PFSK-1 (cell line): ENCODE results near the gene STARD5.

Experiments used
- FOXP2 ChIP-seq: optimal IDR thresholded peaks from 2 replicates; pipeline ENCODE3; 2011; ENCODE audit warnings: borderline replicate concordance, control low read depth, inconsistent platforms; ENCODE audit not compliant: insufficient read depth; ENCODE audit errors: extremely low read length, extremely low read depth
- POLR2AphosphoS5 ChIP-seq: IDR thresholded peaks from 2 replicates; pipeline ENCODE4 v1.6.1; 2012; ENCODE audit warnings: low read depth, mild to moderate bottlenecking, control low read depth, low read length, moderate library complexity
- SIN3A ChIP-seq: IDR thresholded peaks from 2 replicates; pipeline ENCODE4 v1.6.1; 2012; ENCODE audit warnings: mild to moderate bottlenecking, low read length, moderate library complexity, borderline replicate concordance; ENCODE audit not compliant: insufficient read depth
- TAF1 ChIP-seq: IDR thresholded peaks from 2 replicates; pipeline ENCODE4 v1.6.1; 2012; ENCODE audit warnings: low read length, control low read depth, borderline replicate concordance; ENCODE audit not compliant: insufficient read depth
- TF ChIP-seq, protein P1 (sequence below), 2 experiments: IDR thresholded peaks; 2 replicates each; pipeline versions ENCODE4 v1.6.1 to v1.8.0; 2011 to 2012; ENCODE audit warnings: low read depth in 2 of 2, low read length in 2 of 2, control low read depth in 1 of 2, inconsistent platforms in 1 of 2, mild to moderate bottlenecking in 1 of 2, moderate library complexity in 1 of 2; ENCODE audit not compliant: insufficient read depth in 1 of 2

STARD5 gene

DNA sequence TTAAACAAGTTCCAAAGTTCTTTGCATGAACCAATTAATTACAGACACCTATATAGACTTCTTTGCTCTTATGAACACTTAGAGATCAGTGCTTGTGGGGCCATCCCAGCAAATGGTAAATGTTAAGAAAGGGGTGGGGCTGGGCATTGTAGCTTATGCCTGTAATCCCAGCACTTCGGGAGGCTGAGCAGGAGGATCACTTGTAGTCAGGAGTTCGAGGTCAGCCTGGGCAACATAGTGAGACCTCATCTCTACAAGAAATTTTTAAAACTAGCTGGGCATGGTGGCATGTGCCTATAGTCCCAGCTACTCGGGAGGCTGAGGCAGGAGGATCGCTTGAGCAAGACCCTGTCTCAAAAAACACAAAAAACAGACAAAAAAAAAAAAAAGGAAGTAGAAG, 19.4 kb upstream of the STARD5 start:
- TF ChIP-seq FOXP2 (no peak), POLR2AphosphoS5 (no peak), TAF1 (no peak), SIN3A (no peak)
- TF ChIP-seq, protein P1, sequence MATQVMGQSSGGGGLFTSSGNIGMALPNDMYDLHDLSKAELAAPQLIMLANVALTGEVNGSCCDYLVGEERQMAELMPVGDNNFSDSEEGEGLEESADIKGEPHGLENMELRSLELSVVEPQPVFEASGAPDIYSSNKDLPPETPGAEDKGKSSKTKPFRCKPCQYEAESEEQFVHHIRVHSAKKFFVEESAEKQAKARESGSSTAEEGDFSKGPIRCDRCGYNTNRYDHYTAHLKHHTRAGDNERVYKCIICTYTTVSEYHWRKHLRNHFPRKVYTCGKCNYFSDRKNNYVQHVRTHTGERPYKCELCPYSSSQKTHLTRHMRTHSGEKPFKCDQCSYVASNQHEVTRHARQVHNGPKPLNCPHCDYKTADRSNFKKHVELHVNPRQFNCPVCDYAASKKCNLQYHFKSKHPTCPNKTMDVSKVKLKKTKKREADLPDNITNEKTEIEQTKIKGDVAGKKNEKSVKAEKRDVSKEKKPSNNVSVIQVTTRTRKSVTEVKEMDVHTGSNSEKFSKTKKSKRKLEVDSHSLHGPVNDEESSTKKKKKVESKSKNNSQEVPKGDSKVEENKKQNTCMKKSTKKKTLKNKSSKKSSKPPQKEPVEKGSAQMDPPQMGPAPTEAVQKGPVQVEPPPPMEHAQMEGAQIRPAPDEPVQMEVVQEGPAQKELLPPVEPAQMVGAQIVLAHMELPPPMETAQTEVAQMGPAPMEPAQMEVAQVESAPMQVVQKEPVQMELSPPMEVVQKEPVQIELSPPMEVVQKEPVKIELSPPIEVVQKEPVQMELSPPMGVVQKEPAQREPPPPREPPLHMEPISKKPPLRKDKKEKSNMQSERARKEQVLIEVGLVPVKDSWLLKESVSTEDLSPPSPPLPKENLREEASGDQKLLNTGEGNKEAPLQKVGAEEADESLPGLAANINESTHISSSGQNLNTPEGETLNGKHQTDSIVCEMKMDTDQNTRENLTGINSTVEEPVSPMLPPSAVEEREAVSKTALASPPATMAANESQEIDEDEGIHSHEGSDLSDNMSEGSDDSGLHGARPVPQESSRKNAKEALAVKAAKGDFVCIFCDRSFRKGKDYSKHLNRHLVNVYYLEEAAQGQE (IDR thresholded peaks at IDR 0.05; ENCODE audit: insufficient read depth in 1 of 2, low read depth in 2 of 2, low read length in 2 of 2) = no peak

DNA sequence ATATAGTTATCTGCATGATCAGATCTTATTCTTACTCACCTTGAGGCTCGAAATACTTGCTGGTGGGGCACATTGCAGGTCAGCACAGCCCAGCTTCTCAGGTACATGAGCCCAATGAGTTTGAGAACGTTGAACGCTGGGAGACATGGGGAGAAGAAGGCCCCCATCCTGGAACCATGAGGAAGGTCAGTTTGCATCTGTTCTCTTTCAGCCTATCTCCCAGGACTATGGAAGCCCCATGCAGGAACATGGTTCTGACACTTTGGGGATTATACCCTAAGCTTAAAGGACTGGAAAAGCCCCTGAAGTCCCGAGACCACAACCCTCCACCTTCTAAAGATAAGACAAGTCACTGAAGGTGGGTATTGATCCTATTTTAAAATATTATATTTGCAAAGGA, 17.4 kb upstream of the STARD5 start:
- TF ChIP-seq SIN3A (no peak), POLR2AphosphoS5 (no peak), FOXP2 (no peak), TAF1 (no peak)
- TF ChIP-seq, protein P1 (IDR thresholded peaks at IDR 0.05; ENCODE audit: insufficient read depth in 1 of 2, low read depth in 2 of 2, low read length in 2 of 2) = no peak

DNA sequence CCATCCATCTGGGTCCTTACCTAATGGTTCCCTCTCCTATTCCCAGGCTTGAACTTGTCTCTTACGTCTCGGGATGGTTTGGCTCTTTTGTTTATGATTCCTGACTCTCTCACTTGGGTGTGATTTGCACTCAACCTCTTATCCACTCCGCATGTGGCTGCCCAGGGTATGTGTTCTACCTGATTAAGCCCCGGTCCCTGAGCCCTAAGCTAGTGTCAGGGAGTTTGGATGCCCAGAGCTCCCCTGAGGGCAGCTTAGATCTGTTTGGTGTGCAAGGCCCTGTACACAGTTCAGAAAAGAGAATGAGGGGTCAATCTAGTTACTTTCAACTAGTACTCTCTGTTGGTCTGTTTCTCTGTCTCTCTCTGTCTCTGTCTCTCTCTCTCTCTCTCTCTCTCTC, 15.9 kb upstream of the STARD5 start:
- TF ChIP-seq, protein P1 (IDR thresholded peaks at IDR 0.05; ENCODE audit: insufficient read depth in 1 of 2, low read depth in 2 of 2, low read length in 2 of 2) = no peak
- no peak for TF ChIP-seq TAF1
- TF ChIP-seq POLR2AphosphoS5 = no peak
- TF ChIP-seq FOXP2 = no peak
- TF ChIP-seq SIN3A = no peak

DNA sequence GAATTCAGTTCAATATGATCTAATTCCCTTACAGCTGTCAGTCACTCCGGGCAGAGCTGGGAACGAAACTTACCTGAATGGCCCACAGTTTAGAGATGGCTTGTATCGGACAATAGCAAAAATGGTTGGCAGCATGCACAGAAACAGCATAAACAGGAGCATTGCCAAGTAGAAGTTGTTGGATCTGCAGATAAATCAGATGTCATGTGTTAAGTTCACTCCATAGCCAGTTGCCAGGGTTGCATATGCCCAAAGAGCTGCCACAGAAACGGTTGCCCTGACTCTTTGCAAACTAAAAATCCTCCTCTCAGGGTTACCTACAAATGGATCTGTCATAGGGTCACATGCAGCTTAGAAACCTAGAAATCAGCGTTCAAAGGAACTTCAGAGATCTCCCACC, 15.4 kb upstream of the STARD5 start:
- TF ChIP-seq FOXP2 = no peak
- no peak for TF ChIP-seq SIN3A
- no peak for TF ChIP-seq TAF1
- TF ChIP-seq POLR2AphosphoS5 = no peak
- TF ChIP-seq, protein P1 (IDR thresholded peaks at IDR 0.05; ENCODE audit: insufficient read depth in 1 of 2, low read depth in 2 of 2, low read length in 2 of 2) = no peak
